ENCODE measurements around the gene SLC6A15. TPM values are rescaled to one million over a fixed set of nuclear protein-coding genes. Genes with fewer than 3 reads are reported as not detected.

Gene SLC6A15
- total RNA-seq, 1 experiment from 2014 or later: not detected

DNA sequence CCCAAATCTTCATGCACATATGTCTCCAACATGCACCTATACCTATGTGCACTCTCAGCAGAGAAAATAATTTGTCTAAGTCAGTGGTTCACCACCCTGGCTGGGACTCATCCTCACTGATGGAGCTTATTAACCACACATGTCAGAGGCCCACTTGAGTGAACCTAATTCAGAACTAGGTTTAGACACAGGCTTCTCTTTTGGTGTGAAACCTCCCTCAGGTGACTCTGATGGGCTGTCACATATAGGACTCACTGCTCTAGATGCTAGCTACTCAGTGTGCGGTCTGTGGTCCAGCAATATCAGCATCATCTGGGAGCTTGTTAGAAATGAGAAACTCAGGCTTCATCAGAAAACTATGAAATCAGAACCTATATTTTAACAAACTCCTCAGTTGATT, 85.7 kb downstream of the SLC6A15 start:
- no peaks in the 10 kb centered on the region for H3K27me3 ChIP-seq (ENCODE audit: low read length)
- no peaks in the 10 kb centered on the region for H3K4me1 ChIP-seq (ENCODE audit: low read length)
- no peak overlapping the region for H3K4me2 ChIP-seq (ENCODE audit: low read depth, low read length, poor library complexity, severe bottlenecking)
- H3K9me3 ChIP-seq (ENCODE audit: low read length): peaks cover 10% of the 10 kb centered on the region
- no peaks in the 10 kb centered on the region for H4K20me1 ChIP-seq (ENCODE audit: insufficient read depth, low read depth, low read length)
- no peak overlapping the region for H3K4me3 ChIP-seq (ENCODE audit: low read length)
- no peaks in the 10 kb centered on the region for H3K36me3 ChIP-seq (ENCODE audit: insufficient read depth, low read length)
- no peak overlapping the region for H3K9ac ChIP-seq (ENCODE audit: low read length)
- no peaks in the 10 kb centered on the region for H3K9me2 ChIP-seq (replicated peaks; ENCODE audit: insufficient read depth, low read length)
- H2AFZ ChIP-seq (ENCODE audit: low read length): no peak overlapping the region
- DNase-seq: no peak
- H3K79me2 ChIP-seq (ENCODE audit: low read length): no peaks in the 10 kb centered on the region
- no peak overlapping the region for H3K27ac ChIP-seq (ENCODE audit: low read length)

DNA sequence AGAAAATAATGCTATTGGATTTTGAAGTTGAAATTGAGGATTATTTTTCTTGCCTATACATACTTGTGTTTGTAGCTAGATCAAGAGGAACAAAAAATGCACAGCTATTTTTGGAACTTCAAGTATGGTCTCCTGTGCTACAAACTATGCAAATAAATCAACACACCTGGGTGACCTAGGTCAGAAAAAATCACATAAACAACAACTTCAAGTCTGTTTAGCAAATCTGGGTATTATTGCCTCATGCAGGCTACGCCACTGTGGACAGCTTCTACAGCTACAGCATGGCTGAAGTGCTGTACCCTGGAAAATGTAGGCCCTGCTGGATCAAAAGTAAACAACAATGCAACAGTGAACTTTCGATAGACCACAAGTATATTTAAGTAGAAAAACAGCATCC, 87.5 kb downstream of the SLC6A15 start:
- DNase-seq: no peak
- no peak overlapping the region for H3K4me2 ChIP-seq (ENCODE audit: low read depth, low read length, poor library complexity, severe bottlenecking)
- peaks cover 8% of the 10 kb centered on the region for H3K9me3 ChIP-seq (ENCODE audit: low read length)

DNA sequence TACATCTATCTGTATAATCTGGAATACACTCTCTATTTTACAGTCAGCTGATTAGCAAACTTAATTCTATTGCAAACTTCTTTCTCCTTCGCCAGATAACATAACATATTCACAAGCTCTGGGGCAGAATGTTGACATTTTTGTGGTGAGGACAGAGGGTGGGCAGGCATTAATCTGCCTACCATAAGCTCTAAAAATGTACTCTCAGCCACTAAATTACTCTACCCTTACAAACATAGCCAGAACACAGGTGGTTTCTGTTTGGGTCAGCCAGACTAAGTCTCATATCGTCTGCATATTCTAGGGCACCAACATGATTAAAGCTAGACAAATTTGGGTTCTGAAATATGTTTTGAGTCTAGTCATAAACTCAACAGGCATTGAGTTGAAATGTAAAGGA, 90.1 kb downstream of the SLC6A15 start:
- Histone ChIP-seq H3K4me2 (ENCODE audit: low read depth, low read length, poor library complexity, severe bottlenecking) (no peak overlapping the region), H3K9me2 (replicated peaks; ENCODE audit: insufficient read depth, low read length) (no peaks in the 10 kb centered on the region), H3K27me3 (ENCODE audit: low read length) (no peaks in the 10 kb centered on the region), H3K4me1 (ENCODE audit: low read length) (no peaks in the 10 kb centered on the region), H3K79me2 (ENCODE audit: low read length) (no peaks in the 10 kb centered on the region), H3K9ac (ENCODE audit: low read length) (no peak overlapping the region), H3K4me3 (ENCODE audit: low read length) (no peak overlapping the region), H2AFZ (ENCODE audit: low read length) (no peak overlapping the region), H4K20me1 (ENCODE audit: insufficient read depth, low read depth, low read length) (no peaks in the 10 kb centered on the region), H3K9me3 (ENCODE audit: low read length) (peaks cover 8% of the 10 kb centered on the region), H3K27ac (ENCODE audit: low read length) (no peak overlapping the region), H3K36me3 (ENCODE audit: insufficient read depth, low read length) (no peaks in the 10 kb centered on the region)
- no peak for DNase-seq

More for the DNA sequence above, 87.5 kb downstream of the SLC6A15 start:
- no peaks in the 10 kb centered on the region for H3K79me2 ChIP-seq (ENCODE audit: low read length)
- H3K27me3 ChIP-seq (ENCODE audit: low read length): no peaks in the 10 kb centered on the region
- no peak overlapping the region for H3K27ac ChIP-seq (ENCODE audit: low read length)
- no peaks in the 10 kb centered on the region for H3K9me2 ChIP-seq (replicated peaks; ENCODE audit: insufficient read depth, low read length)
- H3K9ac ChIP-seq (ENCODE audit: low read length): no peak overlapping the region
- no peaks in the 10 kb centered on the region for H4K20me1 ChIP-seq (ENCODE audit: insufficient read depth, low read depth, low read length)
- no peaks in the 10 kb centered on the region for H3K36me3 ChIP-seq (ENCODE audit: insufficient read depth, low read length)
- H2AFZ ChIP-seq (ENCODE audit: low read length): no peak overlapping the region
- H3K4me3 ChIP-seq (ENCODE audit: low read length): no peak overlapping the region
- H3K4me1 ChIP-seq (ENCODE audit: low read length): no peaks in the 10 kb centered on the region

DNA sequence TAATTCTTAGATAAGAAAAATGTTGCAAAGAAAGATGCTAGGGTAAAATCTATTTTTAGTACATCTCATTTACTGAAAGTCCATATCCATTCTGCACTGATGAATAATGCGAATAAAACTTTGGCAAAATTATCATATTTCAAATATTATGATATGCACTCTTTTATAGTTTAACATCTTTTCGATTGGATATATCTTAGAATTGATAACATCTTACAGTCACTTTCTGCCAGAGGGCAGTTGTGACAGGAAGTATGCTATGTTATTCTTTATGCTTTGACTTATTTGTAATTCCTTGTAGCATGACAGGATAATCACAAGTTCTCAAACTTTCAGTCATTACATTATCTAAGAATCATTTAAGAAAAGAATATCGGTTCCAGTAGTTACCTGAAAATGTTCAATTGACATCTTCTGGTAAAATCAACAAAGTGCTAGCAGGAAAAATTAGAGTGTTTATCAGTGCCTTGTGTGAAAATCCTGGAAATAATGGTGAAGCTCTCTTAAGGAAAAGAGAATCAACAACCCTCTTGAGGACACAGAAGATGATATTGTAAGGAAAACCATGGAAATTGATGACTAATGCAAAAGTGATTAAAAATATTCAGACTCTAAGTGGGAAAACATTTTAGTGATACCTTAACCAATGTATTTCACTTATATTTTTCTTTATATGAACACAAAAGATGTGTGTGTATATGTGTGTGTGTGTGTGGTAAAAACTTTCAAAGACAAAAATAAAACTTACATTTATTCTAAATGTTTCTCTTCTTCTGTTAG, 95.5 kb downstream of the SLC6A15 start:
- no peak overlapping the region for H3K27ac ChIP-seq (ENCODE audit: low read length)
- H2AFZ ChIP-seq (ENCODE audit: low read length): no peak overlapping the region
- no peaks in the 10 kb centered on the region for H3K9me2 ChIP-seq (replicated peaks; ENCODE audit: insufficient read depth, low read length)
- H3K9ac ChIP-seq (ENCODE audit: low read length): no peak overlapping the region
- H3K9me3 ChIP-seq (ENCODE audit: low read length): peaks cover 6% of the 10 kb centered on the region
- no peak overlapping the region for H3K4me2 ChIP-seq (ENCODE audit: low read depth, low read length, poor library complexity, severe bottlenecking)
- no peaks in the 10 kb centered on the region for H3K79me2 ChIP-seq (ENCODE audit: low read length)
- no peak overlapping the region for H3K4me3 ChIP-seq (ENCODE audit: low read length)
- no peaks in the 10 kb centered on the region for H4K20me1 ChIP-seq (ENCODE audit: insufficient read depth, low read depth, low read length)
- no peaks in the 10 kb centered on the region for H3K36me3 ChIP-seq (ENCODE audit: insufficient read depth, low read length)
- H3K27me3 ChIP-seq (ENCODE audit: low read length): no peaks in the 10 kb centered on the region
- no peaks in the 10 kb centered on the region for H3K4me1 ChIP-seq (ENCODE audit: low read length)
- DNase-seq: no peak

DNA sequence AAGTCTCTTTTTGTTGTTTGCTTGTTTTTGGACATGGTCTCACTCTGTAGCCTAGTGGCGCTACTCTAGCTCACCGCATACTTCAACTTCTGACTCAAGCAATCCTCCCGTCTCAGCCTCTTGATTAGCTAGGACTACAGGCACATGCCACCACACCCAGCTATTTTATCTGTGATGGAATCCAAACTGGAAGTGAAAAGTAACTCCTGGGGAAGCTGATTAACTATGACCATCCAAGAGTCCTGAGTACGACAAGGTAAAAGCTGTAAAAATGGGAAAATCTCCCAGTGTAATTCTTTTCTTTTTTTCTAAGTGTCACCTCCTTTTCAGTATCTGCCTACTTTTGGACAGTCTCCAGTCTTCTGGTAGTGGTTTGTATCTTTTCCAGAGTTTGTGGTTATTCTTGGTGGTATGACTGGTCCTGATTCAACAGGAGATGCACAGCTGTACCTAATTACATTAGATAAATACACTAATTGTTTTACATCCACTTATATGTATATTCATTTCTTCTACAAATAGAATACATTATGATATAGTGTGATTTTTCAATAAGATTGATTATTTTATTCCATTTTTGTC, 97.8 kb downstream of the SLC6A15 start:
- Histone ChIP-seq H3K36me3 (ENCODE audit: insufficient read depth, low read length) (no peaks in the 10 kb centered on the region), H4K20me1 (ENCODE audit: insufficient read depth, low read depth, low read length) (no peaks in the 10 kb centered on the region), H3K4me2 (ENCODE audit: low read depth, low read length, poor library complexity, severe bottlenecking) (no peak overlapping the region), H3K9me2 (replicated peaks; ENCODE audit: insufficient read depth, low read length) (no peaks in the 10 kb centered on the region), H3K27ac (ENCODE audit: low read length) (no peak overlapping the region), H3K79me2 (ENCODE audit: low read length) (no peaks in the 10 kb centered on the region), H3K4me1 (ENCODE audit: low read length) (no peaks in the 10 kb centered on the region), H3K27me3 (ENCODE audit: low read length) (no peaks in the 10 kb centered on the region), H3K9ac (ENCODE audit: low read length) (no peak overlapping the region), H3K9me3 (ENCODE audit: low read length) (peaks cover 7% of the 10 kb centered on the region; the same call in 1 of the 2 replicates), H2AFZ (ENCODE audit: low read length) (no peak overlapping the region), H3K4me3 (ENCODE audit: low read length) (no peak overlapping the region)
- DNase-seq: no peak

DNA sequence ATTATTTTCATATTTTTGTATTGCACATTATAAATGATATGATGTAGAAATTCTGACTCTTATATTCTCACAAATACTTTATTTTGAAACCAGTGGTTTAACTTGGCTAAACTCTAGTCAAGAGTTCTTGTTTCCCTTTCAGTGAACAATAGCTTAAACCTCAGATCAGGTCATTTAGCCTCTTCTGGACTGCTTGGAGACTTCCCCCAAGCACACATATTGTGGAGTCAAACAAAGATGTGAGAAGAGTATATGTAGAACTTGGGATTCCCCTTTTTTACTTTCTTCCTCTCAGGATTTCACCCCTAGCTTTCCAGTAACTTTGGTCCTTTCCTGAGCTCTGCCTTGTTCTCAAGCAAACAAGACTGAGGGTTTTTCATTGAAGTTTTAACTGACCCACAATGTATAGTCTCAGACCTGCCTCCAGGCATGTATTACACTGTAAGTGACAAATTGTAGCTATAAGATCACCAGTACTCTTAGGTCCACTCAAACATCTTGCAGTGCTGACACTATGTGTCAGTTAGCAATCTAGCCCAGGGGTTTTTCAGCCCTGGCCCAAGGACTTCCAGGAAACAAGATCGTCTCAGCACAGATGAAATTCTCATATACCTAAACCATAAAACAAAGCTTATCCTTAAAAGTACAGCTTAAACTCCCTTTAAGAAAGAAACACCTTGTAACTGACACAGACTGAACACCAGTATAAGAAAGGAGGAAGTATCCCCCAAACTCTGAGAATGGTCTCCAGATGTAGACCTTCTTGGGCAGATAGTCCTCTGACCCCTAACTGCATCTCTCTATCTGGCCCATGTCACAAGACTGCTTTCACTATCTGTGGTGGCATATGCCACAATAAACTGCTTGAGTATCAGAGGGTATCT, 98.6 kb downstream of the SLC6A15 start:
- Histone ChIP-seq H4K20me1 (ENCODE audit: insufficient read depth, low read depth, low read length) (no peaks in the 10 kb centered on the region), H2AFZ (ENCODE audit: low read length) (no peak overlapping the region), H3K4me2 (ENCODE audit: low read depth, low read length, poor library complexity, severe bottlenecking) (no peak overlapping the region), H3K36me3 (ENCODE audit: insufficient read depth, low read length) (no peaks in the 10 kb centered on the region), H3K27me3 (ENCODE audit: low read length) (no peaks in the 10 kb centered on the region), H3K4me3 (ENCODE audit: low read length) (no peak overlapping the region), H3K79me2 (ENCODE audit: low read length) (no peaks in the 10 kb centered on the region), H3K27ac (ENCODE audit: low read length) (no peak overlapping the region), H3K4me1 (ENCODE audit: low read length) (no peaks in the 10 kb centered on the region), H3K9ac (ENCODE audit: low read length) (no peak overlapping the region), H3K9me2 (replicated peaks; ENCODE audit: insufficient read depth, low read length) (no peaks in the 10 kb centered on the region), H3K9me3 (ENCODE audit: low read length) (peaks cover 7% of the 10 kb centered on the region; the same call in 1 of the 2 replicates)
- no peak for DNase-seq

DNA sequence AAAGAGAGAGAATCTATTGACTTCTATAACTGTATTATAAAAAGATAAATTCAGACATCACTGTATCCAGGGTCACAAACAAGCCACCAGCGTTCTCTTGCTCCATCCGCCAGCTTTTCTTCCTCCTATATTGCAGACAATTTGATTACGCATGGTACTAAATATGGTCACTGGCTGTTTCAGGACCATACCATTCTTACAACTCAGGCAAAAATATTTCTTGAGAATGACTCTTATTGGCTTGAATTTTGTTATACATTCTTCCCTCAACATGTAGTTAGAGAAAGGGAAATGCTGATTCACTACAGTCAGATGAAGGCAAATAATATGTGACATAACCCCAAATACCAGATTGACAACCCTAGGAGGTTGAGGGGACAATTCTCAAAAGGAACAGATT, 101.3 kb downstream of the SLC6A15 start:
- no peaks in the 10 kb centered on the region for H3K36me3 ChIP-seq (ENCODE audit: insufficient read depth, low read length)

DNA sequence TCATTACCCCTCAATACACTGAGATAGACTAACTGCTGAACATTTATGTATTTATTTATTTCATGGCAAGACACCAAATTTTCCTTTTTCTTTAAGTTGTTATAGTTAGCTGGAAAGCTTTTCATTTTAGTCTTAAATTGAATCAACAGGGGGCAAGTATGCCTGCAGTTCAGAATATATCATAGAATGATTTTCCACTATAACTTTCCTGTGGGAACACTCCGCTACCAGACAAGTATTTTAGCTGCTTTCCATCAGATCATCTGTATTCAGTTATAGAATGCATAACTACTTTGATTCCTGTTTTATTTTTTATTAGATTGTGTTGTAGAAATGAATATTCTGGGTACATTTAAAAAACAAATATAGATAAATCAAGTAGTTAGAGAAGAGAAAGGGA, 102.0 kb downstream of the SLC6A15 start:
- no peaks in the 10 kb centered on the region for H3K27me3 ChIP-seq (ENCODE audit: low read length)
- no peak overlapping the region for H3K4me3 ChIP-seq (ENCODE audit: low read length)
- H3K36me3 ChIP-seq (ENCODE audit: insufficient read depth, low read length): no peaks in the 10 kb centered on the region
- no peak overlapping the region for H3K4me2 ChIP-seq (ENCODE audit: low read depth, low read length, poor library complexity, severe bottlenecking)
- H3K27ac ChIP-seq (ENCODE audit: low read length): no peak overlapping the region
- H3K9ac ChIP-seq (ENCODE audit: low read length): no peak overlapping the region
- H3K4me1 ChIP-seq (ENCODE audit: low read length): no peaks in the 10 kb centered on the region
- peaks cover 3% of the 10 kb centered on the region; the same call in 1 of the 2 replicates for H3K9me3 ChIP-seq (ENCODE audit: low read length)
- no peaks in the 10 kb centered on the region for H3K9me2 ChIP-seq (replicated peaks; ENCODE audit: insufficient read depth, low read length)
- no peak overlapping the region for H2AFZ ChIP-seq (ENCODE audit: low read length)
- no peaks in the 10 kb centered on the region for H4K20me1 ChIP-seq (ENCODE audit: insufficient read depth, low read depth, low read length)
- no peak for DNase-seq
- no peaks in the 10 kb centered on the region for H3K79me2 ChIP-seq (ENCODE audit: low read length)

More for the DNA sequence above, 101.3 kb downstream of the SLC6A15 start:
- Histone ChIP-seq H3K79me2 (ENCODE audit: low read length) (no peaks in the 10 kb centered on the region), H3K9ac (ENCODE audit: low read length) (no peak overlapping the region), H3K9me3 (ENCODE audit: low read length) (peaks cover 7% of the 10 kb centered on the region; the same call in 1 of the 2 replicates), H2AFZ (ENCODE audit: low read length) (no peak overlapping the region), H4K20me1 (ENCODE audit: insufficient read depth, low read depth, low read length) (no peaks in the 10 kb centered on the region), H3K27ac (ENCODE audit: low read length) (no peak overlapping the region), H3K4me1 (ENCODE audit: low read length) (no peaks in the 10 kb centered on the region), H3K9me2 (replicated peaks; ENCODE audit: insufficient read depth, low read length) (no peaks in the 10 kb centered on the region), H3K27me3 (ENCODE audit: low read length) (no peaks in the 10 kb centered on the region), H3K4me3 (ENCODE audit: low read length) (no peak overlapping the region), H3K4me2 (ENCODE audit: low read depth, low read length, poor library complexity, severe bottlenecking) (no peak overlapping the region)
- no peak for DNase-seq

Data from Karpas-422 (cell line).